HepG2 (cell line): ENCODE results near the gene ARHGAP29. TPM values are rescaled to one million over a fixed set of nuclear protein-coding genes. Genes with fewer than 3 reads are reported as not detected.

Experiments used
- ATAC-seq: fragments of 200-7000 bp; cut with Tn5 transposase; 3 replicates; pipeline ENCODE4 v1.9.1; 2020; ENCODE audit warnings: mild to moderate bottlenecking, moderate library complexity
- BruUV-seq: library from RNA; stranded (reverse); fragments of 400-500 nt; replicated peaks from 2 replicates; lab custom pipeline; 2021; lab: Mats Ljungman, UMichigan
- CTCF ChIA-PET: fragments of 300-600 bp; formaldehyde crosslinking; extraction: SDS; loops from one replicate; lab custom pipeline; 2021; ENCODE audit warnings: low total read pairs, inconsistent platforms, low intra/inter-chr PET ratio; lab: Yijun Ruan, JAX
- POLR2A ChIA-PET: fragments of 350-600 bp; sonication (Branson Sonifier 250); formaldehyde crosslinking; loops from one replicate; lab custom pipeline; 2020; ENCODE audit warnings: antibody characterized with exemption, inconsistent platforms; lab: Yijun Ruan, JAX
- DNase-seq: peaks from one replicate; pipeline ENCODE4 v3.0.0-alpha.2; 2015; ENCODE audit warnings: low spot score
- FAIRE-seq: peaks from 3 replicates; lab custom pipeline; 2011; peaks lifted over from hg19 to GRCh38; lab: Jason Lieb, UNC
- H2AFZ ChIP-seq: one replicate; pipeline ENCODE4 v1.6.1; 2011; ENCODE audit warnings: low read length, inconsistent platforms
- H3K27ac ChIP-seq: fragments of 300-600 bp; 3 replicates; pipeline ENCODE4 v1.8.0; 2011; ENCODE audit warnings: mixed run types, mild to moderate bottlenecking, mixed read lengths, low read length, inconsistent platforms; ENCODE audit not compliant: insufficient read depth; ENCODE audit errors: extremely low read length
- H3K27me3 ChIP-seq, 2 experiments: fragments of 200-600 bp in 1 of 2; 2 replicates in 1 of 2; 3 replicates in 1 of 2; pipeline versions ENCODE4 v1.6.0 to v1.8.0; 2011; ENCODE audit warnings: low read length in 2 of 2, mild to moderate bottlenecking in 2 of 2, moderate library complexity in 2 of 2, inconsistent platforms in 1 of 2; ENCODE audit not compliant: insufficient read depth in 2 of 2, control insufficient read depth in 1 of 2
- H3K36me3 ChIP-seq, 2 experiments: fragments of 200-600 bp in 1 of 2; replicated peaks in 1 of 2; 2 replicates in 1 of 2; 3 replicates in 1 of 2; pipeline versions ENCODE4 v1.5.1 to v1.8.0; 2011; ENCODE audit warnings: low read length in 2 of 2, inconsistent platforms in 1 of 2; ENCODE audit not compliant: insufficient read depth in 2 of 2, control insufficient read depth in 1 of 2
- H3K4me1 ChIP-seq: 2 replicates; pipeline ENCODE4 v1.5.1; 2012; ENCODE audit warnings: low read length, inconsistent platforms; ENCODE audit not compliant: insufficient read depth
- H3K4me2 ChIP-seq: 2 replicates; pipeline ENCODE4 v1.6.0; 2011; ENCODE audit warnings: low read depth, low read length, inconsistent platforms
- H3K4me3 ChIP-seq, 3 experiments: fragments of 200-600 bp in 1 of 3; sonication (generic), shearing (Covaris generic) in 1 of 3; replicated peaks in 1 of 3; 2 replicates each; pipeline ENCODE4 v1.5.1; 2011 to 2016; ENCODE audit warnings: low read length in 3 of 3, inconsistent platforms in 2 of 3, low read depth in 2 of 3, mild to moderate bottlenecking in 2 of 3, control low read depth in 1 of 3, mixed read lengths in 1 of 3; ENCODE audit not compliant: insufficient read depth in 1 of 3
- H3K79me2 ChIP-seq: one replicate; pipeline ENCODE4 v1.6.1; 2011; ENCODE audit warnings: low read length, inconsistent platforms; ENCODE audit not compliant: insufficient read depth
- H3K9ac ChIP-seq: 2 replicates; pipeline ENCODE4 v1.6.0; 2011; ENCODE audit warnings: mild to moderate bottlenecking, low read depth, low read length, inconsistent platforms; ENCODE audit not compliant: insufficient read depth
- H3K9me3 ChIP-seq: 2 replicates; pipeline ENCODE4 v1.5.1; 2012; ENCODE audit warnings: mild to moderate bottlenecking, low read length
- H4K20me1 ChIP-seq: 2 replicates; pipeline ENCODE4 v1.6.0; 2011; ENCODE audit warnings: inconsistent platforms, mild to moderate bottlenecking, low read length, moderate library complexity; ENCODE audit not compliant: insufficient read depth
- E2F1 ChIP-seq: sonication (generic); formaldehyde crosslinking; IDR thresholded peaks from 2 replicates; pipeline ENCODE4 v1.5.0; 2020; ENCODE audit warnings: missing genetic modification reagents
- ETV5 ChIP-seq: IDR thresholded peaks from 2 replicates; pipeline ENCODE4 v1.6.1; 2018; ENCODE audit warnings: missing biosample characterization, missing genetic modification reagents, inconsistent platforms, borderline replicate concordance
- FOSL2 ChIP-seq: sonication (generic); formaldehyde crosslinking; IDR thresholded peaks from 2 replicates; pipeline ENCODE4 v1.4.0; 2020; ENCODE audit warnings: missing genetic modification reagents
- FOXK1 ChIP-seq: sonication (generic); formaldehyde crosslinking; IDR thresholded peaks from 2 replicates; pipeline ENCODE4 v1.4.0; 2020; ENCODE audit warnings: low read depth, missing genetic modification reagents, borderline replicate concordance
- HCFC1 ChIP-seq: fragments of 150-350 bp; IDR thresholded peaks from 2 replicates; pipeline ENCODE4 v1.6.1; 2014; ENCODE audit warnings: low read depth, low read length
- MLX ChIP-seq: IDR thresholded peaks from 2 replicates; pipeline ENCODE4 v1.6.1; 2016
- MTERF4 ChIP-seq: sonication (generic); formaldehyde crosslinking; IDR thresholded peaks from 2 replicates; pipeline ENCODE4 v1.8.0; 2023; ENCODE audit warnings: mild to moderate bottlenecking, missing genetic modification reagents
- THYN1 ChIP-seq: sonication (generic); formaldehyde crosslinking; IDR thresholded peaks from 2 replicates; pipeline ENCODE4 v1.8.1; 2023; ENCODE audit warnings: low read depth, mild to moderate bottlenecking, moderate library complexity, missing genetic modification reagents, borderline replicate concordance
- ZNF367 ChIP-seq: sonication (generic); formaldehyde crosslinking; IDR thresholded peaks from 2 replicates; pipeline ENCODE4 v1.4.0; 2020; ENCODE audit warnings: missing genetic modification reagents, borderline replicate concordance
- ZNF564 ChIP-seq: sonication (generic); formaldehyde crosslinking; IDR thresholded peaks from 2 replicates; pipeline ENCODE4 v1.8.1; 2023; ENCODE audit warnings: mild to moderate bottlenecking, missing genetic modification reagents
- ZNF672 ChIP-seq: sonication (generic); formaldehyde crosslinking; IDR thresholded peaks from 2 replicates; pipeline ENCODE4 v1.8.1; 2022; ENCODE audit warnings: missing genetic modification reagents
- ZNF710 ChIP-seq: sonication (generic); formaldehyde crosslinking; IDR thresholded peaks from 2 replicates; pipeline ENCODE4 v1.5.0; 2020; ENCODE audit warnings: mild to moderate bottlenecking, missing genetic modification reagents, borderline replicate concordance
- WGBS: methylation state at CpG from one replicate; pipeline ENCODE4 v1.1.6; 2017; ENCODE audit warnings: low lambda C conversion rate; 5-methylcytosine and 5-hydroxymethylcytosine counted together
- in situ Hi-C: cut with HindIII; loops from 2 replicates; pipeline ENCODE4 v1.10.0; 2017; ENCODE audit warnings: low pct_unique_long_range_greater_than_20kb; ENCODE audit not compliant: extremely low pct_ligation_motif_present
- intact Hi-C: fragments of 100-400 bp; cut with micrococcal nuclease; formaldehyde crosslinking; loops from one replicate; pipeline ENCODE4 v1.10.0; 2022; ENCODE audit not compliant: unreplicated experiment
- polyA plus RNA-seq, 8 experiments: library from polyadenylated mRNA; depleted of rRNA in 3 of 8; stranded (reverse) in 7 of 8; unstranded in 1 of 8; fragments of >200 nt; fragmentation: Illumina TruSeq in 4 of 8; extraction: Trizol in 4 of 8; gene quantifications; 2 replicates each; pipeline versions ENCODE4 v1.2.1 to v1.2.3, GENCODE V29; 2011 to 2016; ENCODE audit warnings: low read depth in 4 of 8, missing spikeins in 1 of 8, mixed read lengths in 1 of 8; ENCODE audit not compliant: insufficient read depth in 1 of 8
- total RNA-seq, 5 experiments: library from RNA; depleted of rRNA; stranded (reverse); fragments of >200 nt; fragmentation: Illumina TruSeq; extraction: Trizol; gene quantifications; 2 replicates each; pipeline ENCODE4 v1.2.3, GENCODE V29; 2016; ENCODE audit warnings: low read depth in 1 of 5

The ARHGAP29 gene
- total and polyA plus RNA-seq, 2 of the 13 experiments (the other 11 are each of a cell fraction or from before 2014, with no cell fraction given) = 12.8 to 18.3 TPM

- FAIRE-seq = no peak
- Histone ChIP-seq H3K9me3 (no peaks in the 10 kb centered on the region), H3K4me3 (no peak overlapping the region), H3K36me3 (no peaks in the 10 kb centered on the region), H4K20me1 (no peaks in the 10 kb centered on the region), H3K4me2 (no peak overlapping the region), H3K4me1 (peaks cover 7% of the 10 kb centered on the region; the same call in 1 of the 2 replicates), H3K27ac (no peak overlapping the region), H3K27me3 (peaks cover 1 to 4% of the 10 kb centered on the region in 2 experiments; a peak in 1 of 5 replicates), H3K9ac (no peak overlapping the region), H3K79me2 (no peaks in the 10 kb centered on the region), H2AFZ (no peak overlapping the region)
- no peak for ATAC-seq
- in situ Hi-C loops (no loop called here), intact Hi-C loops (no loop called here)
- ChIA-PET POLR2A (no interaction called here), CTCF (no interaction called here)
- no peak for TF ChIP-seq ZNF564 (CRISPR knock-in tag)
- BruUV-seq = no TSS peak
- 0% methylated on average over 1 of the region's 1 CpG for WGBS
- no peak for DNase-seq
These were observed 81.2 kb downstream of the ARHGAP29 start for GRCh38 chr1:94156096-94156625.

GRCh38 chr1:94154989-94155388 is 82.4 kb downstream of the ARHGAP29 start:
- no peak overlapping the region for H3K4me3 ChIP-seq
- H3K9ac ChIP-seq = no peak overlapping the region
- 62% methylated on average over 1 of the region's 1 CpG for WGBS
- no peak for FAIRE-seq
- no peaks in the 10 kb centered on the region for H4K20me1 ChIP-seq
- no peak overlapping the region for H3K27ac ChIP-seq
- ChIA-PET POLR2A (no interaction called here), CTCF (no interaction called here)
- no peak for DNase-seq
- intact Hi-C loops = no loop called here
- no peak for ATAC-seq
- H3K4me2 ChIP-seq = no peak overlapping the region
- no peaks in the 10 kb centered on the region for H3K36me3 ChIP-seq
- H3K27me3 ChIP-seq = peaks cover 0 to 1% of the 10 kb centered on the region in 2 experiments; a peak in 1 of 5 replicates
- H2AFZ ChIP-seq = no peak overlapping the region
- no TSS peak for BruUV-seq
- H3K4me1 ChIP-seq = peaks cover 7% of the 10 kb centered on the region; the same call in 1 of the 2 replicates
- in situ Hi-C loops = no loop called here
- no peaks in the 10 kb centered on the region for H3K9me3 ChIP-seq
- H3K79me2 ChIP-seq = no peaks in the 10 kb centered on the region
- TF ChIP-seq THYN1 (CRISPR knock-in tag) (no peak), ZNF367 (CRISPR knock-in tag) (no peak), MTERF4 (CRISPR knock-in tag) (no peak), MLX (CRISPR knock-in tag) (no peak), ZNF672 (no peak), HCFC1 (no peak), ETV5 (no peak), ZNF710 (CRISPR knock-in tag) (no peak), FOSL2 (CRISPR knock-in tag) (no peak), FOXK1 (CRISPR knock-in tag) (no peak), E2F1 (CRISPR knock-in tag) (no peak)
